ENCODE results near the gene C1QL4. TPM values are rescaled to one million over a fixed set of nuclear protein-coding genes. Genes with fewer than 3 reads are reported as not detected.

Gene C1QL4
- total RNA-seq, 1 donor from 2014 or later, result not detected

- ATAC-seq, result peak in 1 of 2 donors; percentile 21
- intact Hi-C loops (cut with DNase I), result no loop called here
- H3K27me3 ChIP-seq (ENCODE audit: low read depth), result peaks cover 75% of the 10 kb centered on the region
- no peak overlapping the region for H3K27ac ChIP-seq
- DNase-seq, result no peak
- H3K36me3 ChIP-seq, result no peaks in the 10 kb centered on the region
- H3K9me3 ChIP-seq, result no peaks in the 10 kb centered on the region
- H3K4me3 ChIP-seq, result no peak overlapping the region
- TF ChIP-seq CTCF (IDR thresholded peaks at IDR 0.05), result no peak
- H3K4me1 ChIP-seq, result peaks cover 31% of the 10 kb centered on the region
Measured at GRCh38 chr12:49298160-49298559, 38.8 kb downstream of the C1QL4 start.

GRCh38 chr12:49297695-49298060 lies 39.3 kb downstream of the C1QL4 start:
- TF ChIP-seq CTCF (IDR thresholded peaks at IDR 0.05), result no peak
- DNase-seq (no peak), ATAC-seq (no peak)
- H3K9me3 ChIP-seq, result no peaks in the 10 kb centered on the region
- H3K4me1 ChIP-seq, result peaks cover 36% of the 10 kb centered on the region
- no peak overlapping the region for H3K27ac ChIP-seq
- intact Hi-C loops (cut with DNase I), result no loop called here
- H3K4me3 ChIP-seq, result peak overlapping the region; percentile 37
- peaks cover 75% of the 10 kb centered on the region for H3K27me3 ChIP-seq (ENCODE audit: low read depth)
- no peaks in the 10 kb centered on the region for H3K36me3 ChIP-seq

GRCh38 chr12:49296836-49297694 lies 39.9 kb downstream of the C1QL4 start:
- no peak overlapping the region for H3K27ac ChIP-seq
- ATAC-seq, result peak; percentile 62 to 66
- intact Hi-C loops (cut with DNase I), result no loop called here
- peaks cover 75% of the 10 kb centered on the region for H3K27me3 ChIP-seq (ENCODE audit: low read depth)
- no peaks in the 10 kb centered on the region for H3K9me3 ChIP-seq
- no peaks in the 10 kb centered on the region for H3K36me3 ChIP-seq
- peaks cover 39% of the 10 kb centered on the region for H3K4me1 ChIP-seq
- DNase-seq, result peak; percentile 57
- peak overlapping the region; percentile 37 for H3K4me3 ChIP-seq
- peak; percentile 33 for TF ChIP-seq CTCF (IDR thresholded peaks at IDR 0.05)

GRCh38 chr12:49296034-49296835 lies 40.8 kb downstream of the C1QL4 start:
- Histone ChIP-seq H3K4me1 (peaks cover 39% of the 10 kb centered on the region), H3K27me3 (ENCODE audit: low read depth) (peaks cover 67% of the 10 kb centered on the region), H3K36me3 (no peaks in the 10 kb centered on the region), H3K9me3 (no peaks in the 10 kb centered on the region), H3K27ac (no peak overlapping the region), H3K4me3 (peak overlapping the region; percentile 37)
- intact Hi-C loops (cut with DNase I), result no loop called here
- peak; percentile 78 for TF ChIP-seq CTCF (IDR thresholded peaks at IDR 0.05)
- peak; percentile 81 to 84 for ATAC-seq
- DNase-seq, result peak; percentile 68

GRCh38 chr12:49295082-49295936 lies 41.7 kb downstream of the C1QL4 start, which contains the start of gene PRPH:
Gene PRPH (plus strand): TSS chr12:49295147. CDS start chr12:49295201, 54 bp downstream.
- no peak for TF ChIP-seq CTCF (IDR thresholded peaks at IDR 0.05)
- intact Hi-C loops (cut with DNase I), result no loop called here
- H3K27me3 ChIP-seq (ENCODE audit: low read depth), result peaks cover 61% of the 10 kb centered on the region
- DNase-seq, result no peak
- H3K36me3 ChIP-seq, result no peaks in the 10 kb centered on the region
- H3K4me3 ChIP-seq, result no peak within 1 kb of the TSS
- no peaks in the 10 kb centered on the region for H3K9me3 ChIP-seq
- peak; percentile 3 to 20 for ATAC-seq
- no peak within 1 kb of the TSS for H3K27ac ChIP-seq
- peaks cover 39% of the 10 kb centered on the region for H3K4me1 ChIP-seq
